Prostate gland (tissue), 2 donors: Measurements from ENCODE around the gene NDUFA3. TPM values are rescaled to one million over a fixed set of nuclear protein-coding genes. Genes with fewer than 3 reads are reported as not detected.

Source experiments
- DNase-seq: peaks from one replicate; pipeline ENCODE4 v3.0.0-alpha.2; 2019; ENCODE audit warnings: low spot score
- H3K27ac ChIP-seq, 2 donors: fragments of 200-600 bp; sonication (generic); 2 replicates each; pipeline ENCODE4 v1.5.1; 2017 to 2019
- H3K27me3 ChIP-seq: fragments of 200-600 bp; sonication (generic); replicated peaks from 2 replicates; pipeline ENCODE4 v1.5.1; 2019; ENCODE audit not compliant: insufficient read depth
- H3K36me3 ChIP-seq, 2 donors: fragments of 200-600 bp; sonication (generic); 1 replicate in 1 of 2; 2 replicates in 1 of 2; pipeline versions ENCODE4 v1.5.1 to v1.8.1; 2017 to 2019
- H3K4me1 ChIP-seq: fragments of 200-600 bp; sonication (generic); replicated peaks from 2 replicates; pipeline ENCODE4 v1.5.1; 2019
- H3K4me3 ChIP-seq, 2 donors: fragments of 200-600 bp; sonication (generic); 2 replicates each; pipeline ENCODE4 v1.5.1; 2017 to 2019
- H3K9me3 ChIP-seq: fragments of 200-600 bp; sonication (generic); 2 replicates; pipeline ENCODE4 v1.5.1; 2017
- CTCF ChIP-seq, 4 experiments: fragments of 200-600 bp in 2 of 4; fragments of 450-650 bp in 2 of 4; sonication (generic) in 2 of 4; IDR thresholded peaks; 1 replicate in 3 of 4; 2 replicates in 1 of 4; pipeline ENCODE4 v1.5.1; 2016 to 2019; ENCODE audit warnings: antibody characterized with exemption in 4 of 4, mild to moderate bottlenecking in 2 of 4, moderate library complexity in 2 of 4
- POLR2A ChIP-seq: fragments of 450-650 bp; IDR thresholded peaks from one replicate; pipeline ENCODE4 v1.6.1; 2016; ENCODE audit warnings: antibody characterized with exemption, mild to moderate bottlenecking
- POLR2AphosphoS5 ChIP-seq: sonication (generic); formaldehyde crosslinking; IDR thresholded peaks from one replicate; pipeline ENCODE4 v1.6.1; 2017; ENCODE audit warnings: antibody characterized with exemption
- WGBS: methylation state at CpG from one replicate; pipeline ENCODE4 v1.1.5; 2018; 5-methylcytosine and 5-hydroxymethylcytosine counted together
- intact Hi-C: fragments of 100-400 bp; cut with DNase I; formaldehyde crosslinking; loops from one replicate; pipeline ENCODE4 v1.14.2; 2022
- total RNA-seq, 2 donors: library from RNA; depleted of rRNA; stranded (reverse); fragments of >200 nt; gene quantifications; one replicate each; pipeline ENCODE4 v1.1.0, GENCODE V29; 2016

NDUFA3 gene
- total RNA-seq, 2 donors from 2014 or later = 39.4 to 48.5 TPM

- Histone ChIP-seq H3K9me3 (no peaks in the 10 kb centered on the region), H3K27me3 (no peaks in the 10 kb centered on the region), H3K27ac (no peak overlapping the region), H3K4me3 (no peak overlapping the region), H3K4me1 (peaks cover 4% of the 10 kb centered on the region), H3K36me3 (peaks cover 20 to 38% of the 10 kb centered on the region in 2 donors)
- 70% methylated on average over 18 of the region's 18 CpGs for WGBS
- DNase-seq = no peak
- intact Hi-C loops = no loop called here
- TF ChIP-seq POLR2A (no peak), POLR2AphosphoS5 (no peak), CTCF (IDR thresholded peaks at IDR 0.05) (no peak)
Measured at GRCh38 chr19:54154603-54155345, 52.1 kb downstream of the NDUFA3 start.

GRCh38 chr19:54155694-54156093 lies 53.0 kb downstream of the NDUFA3 start:
- Histone ChIP-seq H3K36me3 (peaks cover 20 to 32% of the 10 kb centered on the region in 2 donors), H3K9me3 (no peaks in the 10 kb centered on the region), H3K27ac (no peak overlapping the region), H3K4me1 (peaks cover 10% of the 10 kb centered on the region), H3K4me3 (no peak overlapping the region), H3K27me3 (no peaks in the 10 kb centered on the region)
- TF ChIP-seq POLR2AphosphoS5 = no peak
- no peak for TF ChIP-seq CTCF (IDR thresholded peaks at IDR 0.05)
- TF ChIP-seq POLR2A = no peak
- intact Hi-C loops = no loop called here
- WGBS = 69% methylated on average over 19 of the region's 19 CpGs
- no peak for DNase-seq

GRCh38 chr19:54156490-54156889 lies 53.8 kb downstream of the NDUFA3 start:
- no peak for DNase-seq
- WGBS = 71% methylated on average over 11 of the region's 11 CpGs
- intact Hi-C loops = no loop called here
- H3K27ac ChIP-seq = no peak overlapping the region
- H3K4me1 ChIP-seq = peaks cover 18% of the 10 kb centered on the region
- no peaks in the 10 kb centered on the region for H3K27me3 ChIP-seq
- H3K9me3 ChIP-seq = no peaks in the 10 kb centered on the region
- peaks cover 20 to 32% of the 10 kb centered on the region in 2 donors for H3K36me3 ChIP-seq
- no peak for TF ChIP-seq POLR2A
- TF ChIP-seq POLR2AphosphoS5 = no peak
- no peak for TF ChIP-seq CTCF (IDR thresholded peaks at IDR 0.05)
- H3K4me3 ChIP-seq = no peak overlapping the region

GRCh38 chr19:54156953-54157352 lies 54.3 kb downstream of the NDUFA3 start:
- no peak overlapping the region for H3K27ac ChIP-seq
- no peak for DNase-seq
- H3K27me3 ChIP-seq = no peaks in the 10 kb centered on the region
- intact Hi-C loops = no loop called here
- H3K9me3 ChIP-seq = no peaks in the 10 kb centered on the region
- H3K4me3 ChIP-seq = no peak overlapping the region
- H3K36me3 ChIP-seq = peaks cover 17 to 29% of the 10 kb centered on the region in 2 donors
- TF ChIP-seq CTCF (IDR thresholded peaks at IDR 0.05) (no peak), POLR2AphosphoS5 (no peak), POLR2A (no peak)
- peaks cover 20% of the 10 kb centered on the region for H3K4me1 ChIP-seq
- WGBS = 72% methylated on average over 3 of the region's 3 CpGs

Other genes starting within 250 kb of the NDUFA3 start
- gene MYADM, start 235.0 kb upstream of the NDUFA3 start, total RNA-seq = 10 to 100 TPM; 56.4 to 96.3 TPM
- under 1 TPM in 1 of 2 donors, not detected in 1; 0.97 TPM for gene PRKCG, start 220.7 kb upstream of the NDUFA3 start, total RNA-seq
- not detected for gene CACNG7, start 193.6 kb upstream of the NDUFA3 start, total RNA-seq
- under 1 TPM in 1 of 2 donors, not detected in 1; 0.51 TPM for gene CACNG8, start 139.9 kb upstream of the NDUFA3 start, total RNA-seq
- 1 to 10 TPM in 1 of 2 donors, not detected in 1; 2.3 TPM for gene CACNG6, start 111.2 kb upstream of the NDUFA3 start, total RNA-seq
- gene VSTM1, start 39.0 kb upstream of the NDUFA3 start, total RNA-seq = 1 to 10 TPM in 1 of 2 donors, not detected in 1; 1.6 TPM
- gene TARM1, start 21.5 kb upstream of the NDUFA3 start, total RNA-seq = 1 to 10 TPM in 1 of 2 donors, not detected in 1; 1.6 TPM
- 1 to 10 TPM in 1 of 2 donors, under 1 TPM in 1; 0.23 to 1.6 TPM for gene OSCAR, start 2.1 kb upstream of the NDUFA3 start, total RNA-seq
- 10 to 100 TPM; 30.7 to 52.0 TPM for gene TFPT, start 12.8 kb downstream of the NDUFA3 start, total RNA-seq
- gene PRPF31, start 12.9 kb downstream of the NDUFA3 start, total RNA-seq = 10 to 100 TPM; 50.7 to 71.6 TPM
- gene CNOT3, start 34.9 kb downstream of the NDUFA3 start, total RNA-seq = 10 to 100 TPM; 22.8 to 54.4 TPM
- gene LENG1, start 56.9 kb downstream of the NDUFA3 start, total RNA-seq = 10 to 100 TPM in 1 of 2 donors, 1 to 10 TPM in 1; 7.6 to 14.7 TPM
- 10 to 100 TPM; 40.2 to 88.6 TPM for gene TMC4, start 70.3 kb downstream of the NDUFA3 start, total RNA-seq
- gene MBOAT7, start 86.7 kb downstream of the NDUFA3 start, total RNA-seq = 100 to 1,000 TPM in 1 of 2 donors, 10 to 100 TPM in 1; 91.7 to 430 TPM
- gene TSEN34, start 88.5 kb downstream of the NDUFA3 start, total RNA-seq = 100 to 1,000 TPM; 122 to 163 TPM
- gene RPS9, start 98.0 kb downstream of the NDUFA3 start, total RNA-seq = 1,000 to 10,000 TPM; 1,667 to 3,369 TPM
- gene LILRB3, start 120.2 kb downstream of the NDUFA3 start, total RNA-seq = 1 to 10 TPM in 1 of 2 donors, under 1 TPM in 1; 0.73 to 5.9 TPM
- gene LILRA6, start 139.9 kb downstream of the NDUFA3 start, total RNA-seq = under 1 TPM in 1 of 2 donors, not detected in 1; 0.23 TPM
- 1 to 10 TPM in 1 of 2 donors, not detected in 1; 1.5 TPM for gene LILRB5, start 154.4 kb downstream of the NDUFA3 start, total RNA-seq
- 1 to 10 TPM in 1 of 2 donors, under 1 TPM in 1; 0.09 to 1.4 TPM for gene LILRB2, start 178.3 kb downstream of the NDUFA3 start, total RNA-seq
- gene LILRA5, start 210.3 kb downstream of the NDUFA3 start, total RNA-seq = 1 to 10 TPM in 1 of 2 donors, not detected in 1; 1.2 TPM
- gene LILRA4, start 236.3 kb downstream of the NDUFA3 start, total RNA-seq = 1 to 10 TPM; 1.7 to 2.3 TPM